Measurements from ENCODE around the gene PLSCR2.
"Not testable (repeated sequence)": the region's sequence is repeated elsewhere in the genome, so short reads cannot be mapped to it uniquely, and the experiment has no call there.

PLSCR2 gene

GRCh38 chr3:146449076-146449475, 20.3 kb downstream of the PLSCR2 start:
- no peak for DNase-seq (ENCODE audit: low read depth)
- no peak for TF ChIP-seq MYC (IDR thresholded peaks at IDR 0.05; ENCODE audit: low read depth, low read length)
- no peak for TF ChIP-seq POLR2A (IDR thresholded peaks at IDR 0.05; ENCODE audit: extremely low read depth, insufficient read length)
- TF ChIP-seq CTCF (IDR thresholded peaks at IDR 0.05; ENCODE audit: low read depth, low read length): no peak
- no peak for TF ChIP-seq MAX (IDR thresholded peaks at IDR 0.05; ENCODE audit: low read depth, low read length)
- no peak overlapping the region for H3K4me3 ChIP-seq (ENCODE audit: low read depth, low read length)

GRCh38 chr3:146446026-146446425, 23.3 kb downstream of the PLSCR2 start:
- TF ChIP-seq POLR2A (IDR thresholded peaks at IDR 0.05; ENCODE audit: extremely low read depth, insufficient read length): no peak
- no peak for TF ChIP-seq MYC (IDR thresholded peaks at IDR 0.05; ENCODE audit: low read depth, low read length)
- TF ChIP-seq MAX (IDR thresholded peaks at IDR 0.05; ENCODE audit: low read depth, low read length): no peak
- TF ChIP-seq CTCF (IDR thresholded peaks at IDR 0.05; ENCODE audit: low read depth, low read length): no peak
- DNase-seq (ENCODE audit: low read depth): no peak
- H3K4me3 ChIP-seq (ENCODE audit: low read depth, low read length): no peak overlapping the region

- DNase-seq (ENCODE audit: low read depth): not testable (repeated sequence)
Measured at GRCh38 chr3:146440310-146440709, 29.1 kb downstream of the PLSCR2 start.

GRCh38 chr3:146432066-146432465, 37.3 kb downstream of the PLSCR2 start:
- H3K4me3 ChIP-seq (ENCODE audit: low read depth, low read length): no peak overlapping the region
- TF ChIP-seq MAX (IDR thresholded peaks at IDR 0.05; ENCODE audit: low read depth, low read length) (no peak), MYC (IDR thresholded peaks at IDR 0.05; ENCODE audit: low read depth, low read length) (no peak), POLR2A (IDR thresholded peaks at IDR 0.05; ENCODE audit: extremely low read depth, insufficient read length) (no peak), CTCF (IDR thresholded peaks at IDR 0.05; ENCODE audit: low read depth, low read length) (no peak)
- no peak for DNase-seq (ENCODE audit: low read depth)

More at GRCh38 chr3:146440310-146440709, 29.1 kb downstream of the PLSCR2 start:
- not testable (repeated sequence) for H3K4me3 ChIP-seq (ENCODE audit: low read depth, low read length)

GRCh38 chr3:146431240-146431639, 38.1 kb downstream of the PLSCR2 start:
- no peak for DNase-seq (ENCODE audit: low read depth)
- no peak overlapping the region for H3K4me3 ChIP-seq (ENCODE audit: low read depth, low read length)
- TF ChIP-seq POLR2A (IDR thresholded peaks at IDR 0.05; ENCODE audit: extremely low read depth, insufficient read length) (no peak), CTCF (IDR thresholded peaks at IDR 0.05; ENCODE audit: low read depth, low read length) (no peak), MYC (IDR thresholded peaks at IDR 0.05; ENCODE audit: low read depth, low read length) (no peak), MAX (IDR thresholded peaks at IDR 0.05; ENCODE audit: low read depth, low read length) (no peak)

GRCh38 chr3:146425341-146425740, 44.0 kb downstream of the PLSCR2 start:
- no peak for DNase-seq (ENCODE audit: low read depth)
- TF ChIP-seq POLR2A (IDR thresholded peaks at IDR 0.05; ENCODE audit: extremely low read depth, insufficient read length) (no peak), MAX (IDR thresholded peaks at IDR 0.05; ENCODE audit: low read depth, low read length) (no peak), MYC (IDR thresholded peaks at IDR 0.05; ENCODE audit: low read depth, low read length) (no peak), CTCF (IDR thresholded peaks at IDR 0.05; ENCODE audit: low read depth, low read length) (no peak)
- H3K4me3 ChIP-seq (ENCODE audit: low read depth, low read length): no peak overlapping the region

Measured in NB4 (cell line).